ENCODE measurements around the gene UBA3.

The UBA3 gene

DNA sequence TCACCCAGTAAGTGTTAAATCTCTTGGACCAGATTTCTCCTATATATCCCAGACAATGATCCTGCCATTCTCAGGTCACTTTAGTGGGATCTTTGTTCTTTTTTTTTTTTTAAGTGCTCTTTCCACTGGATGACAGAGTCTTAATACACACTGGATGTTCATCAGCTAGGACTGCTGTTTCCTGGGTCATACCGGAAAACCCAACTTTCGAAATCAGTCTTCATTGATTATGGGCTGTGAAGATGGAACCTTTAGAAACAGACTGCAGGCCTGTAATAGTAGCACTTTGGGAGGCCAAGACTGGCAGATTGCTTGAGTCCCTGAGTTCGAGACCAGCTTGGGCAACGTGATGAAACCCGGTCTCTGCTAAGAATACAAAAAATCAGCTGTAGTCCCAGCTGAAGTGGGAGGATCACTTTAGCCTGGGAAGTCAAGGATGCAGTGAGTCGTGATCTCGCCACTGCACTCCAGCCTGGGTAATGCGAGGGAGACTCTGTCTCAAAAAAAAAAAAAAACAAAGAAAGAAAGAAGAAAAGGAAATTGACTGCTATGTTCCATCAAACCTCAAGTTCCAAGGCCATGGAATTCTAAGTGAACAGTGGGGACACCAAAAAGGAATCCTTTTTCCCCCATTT, 69.0 kb downstream of the UBA3 start:
- peak; percentile 49 to 68 for DNase-seq

DNA sequence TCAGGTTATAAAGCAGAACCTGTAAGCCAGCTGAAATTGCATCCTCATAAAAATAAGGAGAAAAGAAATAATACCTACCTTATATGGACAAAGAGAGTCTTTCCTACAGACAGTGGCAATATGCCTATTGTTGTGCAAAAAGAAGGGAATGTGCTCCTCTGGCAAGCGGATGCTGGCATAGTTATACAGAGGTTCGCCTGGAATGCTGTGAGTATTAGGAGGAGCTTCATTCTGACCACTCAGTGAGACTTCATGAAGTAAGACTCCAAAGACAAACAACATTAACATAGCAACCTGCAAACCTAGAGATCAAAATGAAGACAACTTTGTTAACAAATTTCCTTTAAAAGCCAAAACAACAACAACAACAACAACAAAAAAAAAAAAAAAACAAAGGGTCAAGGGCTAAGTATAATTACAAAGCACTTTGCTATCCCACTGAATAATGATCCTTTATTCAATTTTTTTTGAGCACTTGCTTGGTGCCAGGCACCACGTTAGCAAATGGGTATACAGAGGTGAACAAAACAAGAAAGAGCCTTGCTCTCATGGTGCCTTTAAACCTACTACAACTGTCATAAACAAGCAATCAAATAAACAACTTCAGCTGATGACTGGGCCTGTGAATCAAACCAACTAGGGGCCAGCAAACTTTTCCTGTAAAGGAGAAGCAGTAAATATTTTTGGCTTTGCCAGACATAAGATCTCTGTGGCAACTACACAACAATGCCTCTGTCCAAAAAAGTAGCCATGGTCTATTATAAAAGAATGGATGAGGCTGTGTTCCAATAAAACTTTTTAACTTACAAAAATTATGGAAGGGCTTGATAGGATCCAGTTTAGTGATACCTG, 70.4 kb downstream of the UBA3 start:
- no peak for DNase-seq

- no peak for DNase-seq
Measured at GRCh38 chr3:69008980-69009379, 71.2 kb downstream of the UBA3 start.

DNA sequence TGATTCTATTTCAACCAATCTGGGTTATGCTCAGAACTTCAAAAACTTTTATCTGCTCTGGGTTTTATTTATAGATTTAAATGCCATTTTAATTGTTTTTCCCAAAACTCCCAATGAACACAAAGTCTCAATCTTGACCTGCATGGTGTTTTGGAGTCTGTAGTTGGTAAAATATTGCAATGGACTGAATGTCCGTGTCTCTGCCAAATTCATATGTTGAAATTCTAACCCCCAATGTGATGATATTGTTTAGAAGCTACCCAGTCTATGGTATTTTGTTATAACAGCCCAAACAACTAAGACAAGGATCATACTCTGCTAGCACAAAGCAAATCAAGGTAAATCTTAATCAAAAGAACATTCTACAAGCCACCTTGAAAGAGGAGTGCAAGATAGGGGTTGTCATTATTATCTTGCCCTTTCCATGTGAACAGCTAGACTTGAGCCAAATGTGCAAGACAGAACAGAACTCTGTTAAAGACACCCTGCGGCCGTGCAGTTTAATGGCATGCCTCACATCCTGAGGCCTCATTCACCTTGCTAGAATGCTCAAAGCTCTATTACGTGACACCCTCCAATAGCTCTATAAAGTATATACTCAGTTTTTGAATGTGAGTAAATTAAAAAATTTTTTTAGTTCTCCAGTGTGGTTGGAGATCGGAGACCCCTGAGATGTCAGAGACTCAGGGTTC, 74.2 kb downstream of the UBA3 start:
- no peak for DNase-seq

GRCh38 chr3:69005071-69005790, 74.9 kb downstream of the UBA3 start:
- no peak for DNase-seq

All from inflammatory macrophage treated with lipopolysaccharide for 1 hour (primary cell).